Suppressor macrophage treated with lipopolysaccharide for 4 hours (primary cell): ENCODE measurements around the gene SMTN.
"Not testable (repeated sequence)": the region's sequence is repeated elsewhere in the genome, so short reads cannot be mapped to it uniquely, and the experiment has no call there.

Experiments used
- DNase-seq: peaks from one replicate; pipeline ENCODE4 v3.0.0-alpha.2; 2020

Gene SMTN

DNA sequence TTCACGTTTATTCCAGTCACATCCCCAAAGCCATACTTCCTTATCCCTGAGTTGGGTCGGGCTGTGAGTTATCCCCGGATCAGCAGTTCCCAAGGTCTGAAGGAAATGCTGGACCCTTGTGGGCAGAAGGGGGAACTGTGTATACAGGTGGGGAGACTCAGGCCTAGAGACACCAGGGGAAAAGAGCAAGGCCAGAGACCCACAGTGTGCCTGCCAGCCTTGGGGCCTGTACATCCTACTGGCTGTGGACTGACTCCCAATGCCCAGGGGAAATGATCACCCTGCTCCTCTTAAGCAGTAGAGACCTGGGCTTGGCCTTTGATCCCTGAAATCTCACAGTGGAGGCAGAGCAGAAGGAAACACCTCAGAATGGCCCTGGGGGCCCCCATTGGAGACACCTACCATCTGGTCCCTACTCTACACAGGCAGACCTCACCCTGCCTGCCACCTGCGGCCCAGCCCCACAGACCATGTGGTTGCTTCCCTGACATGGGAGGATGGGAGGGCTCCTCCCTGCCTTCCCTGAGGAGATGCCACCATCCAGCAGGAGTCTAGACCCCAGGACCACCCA lies 25.0 kb downstream of the SMTN start:
- no peak for DNase-seq

DNA sequence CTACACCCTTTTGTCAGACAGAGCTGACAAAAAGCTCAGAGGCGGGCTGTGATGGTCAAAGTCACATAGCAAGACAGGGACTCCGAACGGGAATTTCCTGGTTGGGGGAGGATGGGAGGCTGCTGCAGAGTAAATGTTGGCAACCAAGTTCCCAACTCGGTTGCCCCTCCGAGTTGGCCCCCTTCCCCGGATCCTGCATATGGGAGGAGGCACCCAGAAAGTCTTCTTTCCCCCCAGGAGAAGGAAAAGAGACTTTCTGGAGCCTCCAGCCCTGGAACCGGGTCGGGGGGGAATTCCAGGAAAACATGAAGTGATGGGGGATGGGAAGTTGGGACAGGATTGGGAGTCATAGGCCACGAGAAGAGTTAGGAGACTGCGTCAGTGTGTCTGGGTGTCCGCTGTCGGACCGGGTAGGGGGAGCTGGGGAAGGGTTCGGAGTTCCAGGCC lies 25.6 kb downstream of the SMTN start:
- no peak for DNase-seq

DNA sequence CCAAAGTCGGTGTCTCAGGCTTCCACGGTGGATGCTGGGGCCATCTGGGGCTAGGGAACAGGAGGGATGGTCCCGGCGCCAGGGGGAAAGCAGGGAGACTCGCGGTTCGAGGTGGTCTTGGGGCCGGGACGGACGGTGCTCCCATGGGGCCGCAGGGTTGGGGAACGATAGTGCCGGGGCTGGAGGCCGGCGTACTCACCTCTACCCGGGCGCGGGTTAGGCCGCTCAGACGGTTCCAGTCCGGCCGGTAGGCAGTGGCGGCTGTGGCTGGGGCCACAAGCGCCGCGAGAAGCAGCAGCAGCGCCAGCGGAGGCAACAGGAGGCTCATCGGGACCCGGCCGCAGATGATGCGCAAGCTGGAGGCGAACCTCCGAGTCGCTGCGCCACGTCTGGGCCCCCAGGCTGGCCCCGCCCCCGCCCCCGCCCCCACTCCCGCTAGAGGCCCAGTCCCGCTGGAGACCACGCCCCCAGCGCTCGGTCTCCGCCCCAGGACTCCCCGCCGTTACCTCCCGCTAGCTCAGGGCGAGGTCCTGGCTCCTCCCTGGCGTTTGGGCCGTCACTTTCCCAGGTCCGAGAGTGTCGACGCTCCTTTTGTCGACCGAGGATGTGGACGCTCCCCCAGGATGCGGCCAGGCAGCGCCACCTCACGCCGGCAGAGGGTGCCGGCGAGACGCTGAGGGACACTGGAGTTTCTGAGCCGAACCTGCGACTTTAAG lies 26.2 kb downstream of the SMTN start, which contains the start of gene SELENOM:
SELENOM (minus strand) TSS at position 391 of the 716 bp plus-strand sequence; CDS start at position 328, 63 bp downstream.
- DNase-seq: peak; percentile 97

DNA sequence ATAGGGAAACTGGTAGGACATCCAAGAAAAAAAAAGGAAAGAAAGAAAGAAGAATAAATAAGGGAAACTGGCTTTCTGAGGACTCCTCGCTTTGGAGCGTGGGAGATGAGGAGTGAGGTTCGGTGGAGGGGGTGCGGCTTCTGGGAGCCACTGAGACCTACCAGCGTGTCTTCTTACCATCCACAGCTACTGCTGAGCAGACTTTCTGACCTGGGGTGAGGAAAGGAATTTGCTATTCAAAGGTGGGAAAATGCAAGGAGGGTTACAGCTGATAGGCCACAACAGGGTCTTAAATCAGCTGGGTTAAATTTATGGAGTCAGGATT lies 26.7 kb downstream of the SMTN start:
- DNase-seq: no peak

DNA sequence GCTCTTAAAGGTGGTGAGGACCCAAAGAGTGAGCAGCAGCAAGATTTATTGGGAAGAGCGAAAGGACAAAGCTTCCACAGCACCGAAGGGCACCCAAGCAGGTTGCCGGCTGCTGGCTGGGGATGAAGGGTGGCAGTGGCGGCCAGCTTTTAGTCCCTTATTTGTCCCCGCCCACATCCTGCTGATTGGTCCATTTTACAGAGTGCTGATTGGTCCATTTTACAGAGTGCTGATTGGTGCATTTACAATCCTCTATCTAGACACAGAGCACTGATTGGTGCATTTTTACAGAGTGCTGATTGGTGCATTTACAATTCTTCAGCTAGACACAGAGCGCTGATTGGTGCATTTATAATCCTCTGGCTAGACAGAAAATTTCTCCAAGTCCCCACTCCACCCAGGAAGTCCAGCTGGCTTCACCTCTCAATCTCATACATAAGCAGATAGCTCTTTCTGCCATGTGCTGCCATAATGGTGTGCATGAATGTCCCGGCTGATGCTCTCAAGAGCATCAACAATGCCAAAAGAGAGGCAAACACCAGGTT lies 31.5 kb downstream of the SMTN start:
- DNase-seq: not testable (repeated sequence)

DNA sequence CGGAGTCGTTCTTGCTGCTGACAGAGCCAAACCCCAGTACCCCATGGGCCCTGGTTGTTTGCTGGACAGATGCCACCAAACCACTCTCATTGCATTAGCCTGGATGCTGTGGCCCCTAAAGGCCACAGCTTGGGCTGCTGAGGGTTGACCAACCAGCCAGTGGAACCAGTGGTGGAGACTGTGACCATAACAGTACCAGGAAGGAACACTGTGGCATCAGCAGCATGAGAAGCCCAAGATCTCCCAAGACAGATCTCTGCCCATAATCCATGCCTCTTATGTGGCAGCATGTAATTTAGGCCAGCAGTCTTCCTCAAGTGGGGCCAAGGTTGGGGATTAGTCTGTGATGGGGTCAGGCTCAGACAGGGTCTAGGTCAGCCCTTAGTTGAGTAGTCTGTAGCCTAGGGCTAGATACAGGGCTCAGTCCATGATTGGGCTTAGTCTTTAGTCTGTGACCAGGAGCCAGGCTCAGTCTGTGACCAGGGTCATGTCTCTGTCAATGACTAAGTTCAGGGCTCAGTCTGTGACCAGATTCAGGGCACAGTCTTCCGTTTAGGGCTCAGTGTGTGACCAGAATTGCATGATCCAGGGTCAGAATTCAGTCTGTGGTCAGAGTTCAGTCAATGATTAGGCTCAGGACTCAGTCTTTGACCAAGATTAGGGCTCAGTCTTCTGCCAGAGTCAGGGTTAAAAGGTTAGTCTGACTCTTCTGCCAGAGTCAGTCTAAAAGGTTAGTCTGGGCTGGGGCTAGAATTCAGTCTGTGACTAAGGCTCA lies 37.1 kb downstream of the SMTN start:
- DNase-seq: no peak

DNA sequence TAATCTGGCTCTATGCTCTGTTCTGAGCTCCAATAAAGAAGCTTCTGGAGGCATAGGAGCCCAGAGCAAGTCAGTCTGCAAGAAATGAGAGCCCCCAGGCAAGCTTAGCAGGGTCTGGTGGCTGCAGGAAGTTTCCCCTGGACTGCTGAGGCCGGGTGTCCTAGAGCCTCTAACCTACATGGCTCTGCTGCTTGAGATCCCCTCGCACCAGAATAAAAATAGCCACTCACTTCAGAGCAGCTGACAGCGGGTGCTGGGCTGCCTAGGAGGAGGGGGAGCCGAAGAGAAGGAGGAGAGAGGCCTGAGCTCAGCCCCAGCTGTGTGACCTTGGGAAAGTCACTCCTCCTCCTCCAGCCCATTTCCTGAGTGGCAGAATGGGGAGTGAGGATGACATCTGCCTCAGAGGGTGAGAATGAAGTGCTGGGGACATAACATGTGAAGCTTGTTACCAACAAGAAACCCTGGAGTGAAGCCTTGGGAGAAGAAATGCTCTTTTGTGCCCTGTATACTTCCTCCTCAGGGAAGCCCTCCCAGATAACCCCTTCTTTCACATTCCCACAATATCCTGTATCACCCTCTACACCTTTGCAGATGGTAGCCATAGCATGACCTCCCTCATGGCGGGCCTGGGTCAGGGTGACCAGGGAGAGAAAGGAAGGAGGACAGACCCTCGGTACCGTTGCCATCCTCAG lies 38.1 kb downstream of the SMTN start:
- no peak for DNase-seq

DNA sequence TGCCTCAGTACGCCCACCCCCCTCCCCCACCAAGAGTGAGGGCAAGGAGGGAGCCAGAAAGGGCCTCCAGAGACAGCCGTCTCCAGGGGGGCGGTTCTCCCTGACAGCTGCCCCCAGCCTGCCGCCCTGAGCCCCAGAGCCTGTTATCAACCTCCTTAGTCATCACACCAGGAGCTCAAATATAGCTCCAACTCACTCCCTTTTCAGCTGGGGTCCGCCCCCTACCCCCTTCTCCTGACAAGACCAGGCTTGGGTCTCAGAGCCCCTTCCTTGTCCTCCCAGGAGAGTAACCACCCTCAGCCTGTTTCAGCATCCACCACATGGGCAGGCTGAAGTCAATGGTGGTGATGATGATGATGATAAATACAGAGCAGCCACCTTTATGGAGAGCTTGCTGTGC lies 39.1 kb downstream of the SMTN start:
- DNase-seq: no peak

DNA sequence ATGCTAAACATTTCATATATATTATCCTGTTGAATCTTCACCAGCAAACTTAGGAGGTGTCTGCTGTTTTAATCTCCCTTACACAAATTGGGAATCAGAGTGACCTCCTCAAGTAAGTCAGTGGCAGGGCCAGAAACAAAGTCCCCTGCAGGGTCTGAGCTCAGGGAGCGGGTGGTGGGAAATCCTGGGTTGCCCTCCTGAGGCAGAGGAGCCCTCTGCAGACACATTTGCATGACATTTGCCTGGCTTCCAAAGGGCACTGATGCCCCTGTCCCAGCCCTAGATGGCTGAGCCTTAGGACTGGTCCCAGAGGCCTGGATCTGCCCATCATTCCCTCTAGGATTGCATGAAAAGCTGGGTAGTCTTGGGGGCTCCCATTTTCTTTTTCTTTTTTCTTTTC lies 39.5 kb downstream of the SMTN start:
- DNase-seq: no peak

DNA sequence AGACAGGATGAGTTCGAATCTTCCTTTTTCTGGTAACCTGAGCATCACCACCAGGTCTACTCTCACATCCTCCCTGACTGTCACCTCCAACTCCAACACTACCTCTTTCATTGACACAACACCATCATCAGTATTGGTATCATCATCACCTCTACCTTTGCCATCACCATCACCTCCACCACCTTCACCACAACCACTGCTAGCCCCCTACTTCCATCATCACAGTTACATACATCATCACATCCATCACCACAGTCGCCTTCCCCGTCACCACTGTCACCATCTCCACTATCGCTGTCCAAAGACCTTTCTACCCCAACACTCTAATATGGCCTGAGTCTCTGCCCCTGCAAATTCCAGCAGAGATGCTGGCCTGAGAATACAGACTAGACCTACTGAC lies 40.3 kb downstream of the SMTN start:
- no peak for DNase-seq

DNA sequence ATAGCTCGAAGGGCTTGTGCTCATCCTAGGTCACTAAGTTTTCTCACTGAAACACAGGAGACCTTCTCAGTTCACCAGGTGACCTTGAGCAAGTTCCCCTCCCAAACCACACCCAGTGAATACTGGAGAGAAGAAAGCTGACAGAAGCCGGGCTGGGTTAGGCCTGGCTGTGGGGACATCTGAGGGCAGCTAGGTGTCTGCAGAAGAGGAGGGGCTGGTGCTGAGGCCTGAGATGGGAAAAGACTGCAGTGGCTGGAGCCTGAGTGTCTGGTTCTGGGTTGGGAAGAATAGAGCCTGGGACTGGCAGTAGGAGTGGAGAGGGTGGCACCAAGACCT lies 41.0 kb downstream of the SMTN start:
- DNase-seq: no peak

DNA sequence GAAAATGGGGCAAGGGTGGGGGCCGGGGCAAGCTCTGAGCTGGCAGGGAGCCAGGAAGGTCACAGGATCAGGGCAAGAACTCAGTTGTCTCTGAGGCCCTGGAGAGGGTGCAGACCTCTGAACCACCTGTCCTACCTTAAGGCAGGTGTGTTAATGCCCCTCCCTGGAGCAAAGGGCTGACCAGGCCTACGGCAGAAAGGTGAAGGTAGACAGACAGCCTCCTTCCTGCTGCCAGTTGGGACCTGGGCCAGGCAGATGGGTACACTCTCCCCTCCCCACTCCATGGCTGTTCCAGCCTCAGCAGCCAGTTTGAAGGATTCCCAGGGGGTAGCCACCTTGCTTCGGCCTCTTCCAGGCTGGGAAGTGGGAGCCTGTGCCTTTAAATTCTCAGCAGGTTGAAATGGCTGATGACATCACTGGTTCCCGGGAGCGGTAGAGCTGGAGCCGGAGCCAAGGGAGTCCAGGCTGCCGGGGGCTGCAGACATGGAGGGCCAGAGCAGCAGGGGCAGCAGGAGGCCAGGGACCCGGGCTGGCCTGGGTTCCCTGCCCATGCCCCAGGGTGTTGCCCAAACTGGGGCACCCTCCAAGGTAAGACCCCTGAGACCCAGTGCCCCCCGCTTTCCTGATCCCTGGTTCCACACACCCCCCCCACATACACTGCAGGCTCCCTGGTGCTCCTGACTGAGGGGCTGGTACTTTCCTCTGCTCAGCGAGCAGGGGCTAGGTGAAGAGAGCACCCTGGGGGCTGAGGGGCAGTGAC lies 41.6 kb downstream of the SMTN start, which contains the start of gene INPP5J:
INPP5J (plus strand) TSS at position 435 of the 760 bp plus-strand sequence; CDS start at position 484, 49 bp downstream.
- DNase-seq: no peak

DNA sequence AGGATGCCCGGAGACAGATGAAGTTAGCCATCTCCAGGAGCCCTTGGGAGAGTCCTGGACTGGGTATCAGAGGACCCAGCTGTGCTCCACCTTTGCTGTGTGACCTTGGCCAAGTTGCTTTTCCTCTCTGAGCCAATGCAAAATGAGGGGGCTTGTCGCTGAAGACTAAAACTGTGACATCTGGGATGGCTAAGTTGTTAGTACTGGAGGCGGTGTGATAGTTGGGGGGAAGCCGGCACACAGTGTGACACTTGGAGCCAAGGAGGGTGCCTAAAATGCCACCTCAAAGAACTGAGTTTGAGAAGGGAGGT lies 42.1 kb downstream of the SMTN start:
- no peak for DNase-seq

DNA sequence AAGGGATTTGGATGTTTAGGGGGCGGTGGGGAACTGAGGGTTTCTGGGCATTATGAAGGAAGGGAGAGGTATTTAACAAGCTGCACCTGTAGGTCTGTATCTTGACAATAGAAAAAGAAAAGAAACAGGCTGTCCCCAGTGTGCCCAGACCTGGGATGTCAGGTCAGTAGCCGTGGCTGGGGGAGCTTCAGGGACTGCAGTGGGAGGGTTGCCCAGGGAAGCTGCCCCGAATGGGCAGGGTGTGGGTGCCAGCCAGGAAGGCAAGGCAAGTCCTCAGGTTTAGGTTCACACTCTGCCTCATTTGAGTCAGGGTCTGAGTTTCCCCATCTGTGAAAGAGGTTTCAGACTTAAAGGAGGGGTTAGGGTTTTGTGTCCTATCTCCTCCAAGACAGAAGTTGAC lies 43.2 kb downstream of the SMTN start:
- no peak for DNase-seq

DNA sequence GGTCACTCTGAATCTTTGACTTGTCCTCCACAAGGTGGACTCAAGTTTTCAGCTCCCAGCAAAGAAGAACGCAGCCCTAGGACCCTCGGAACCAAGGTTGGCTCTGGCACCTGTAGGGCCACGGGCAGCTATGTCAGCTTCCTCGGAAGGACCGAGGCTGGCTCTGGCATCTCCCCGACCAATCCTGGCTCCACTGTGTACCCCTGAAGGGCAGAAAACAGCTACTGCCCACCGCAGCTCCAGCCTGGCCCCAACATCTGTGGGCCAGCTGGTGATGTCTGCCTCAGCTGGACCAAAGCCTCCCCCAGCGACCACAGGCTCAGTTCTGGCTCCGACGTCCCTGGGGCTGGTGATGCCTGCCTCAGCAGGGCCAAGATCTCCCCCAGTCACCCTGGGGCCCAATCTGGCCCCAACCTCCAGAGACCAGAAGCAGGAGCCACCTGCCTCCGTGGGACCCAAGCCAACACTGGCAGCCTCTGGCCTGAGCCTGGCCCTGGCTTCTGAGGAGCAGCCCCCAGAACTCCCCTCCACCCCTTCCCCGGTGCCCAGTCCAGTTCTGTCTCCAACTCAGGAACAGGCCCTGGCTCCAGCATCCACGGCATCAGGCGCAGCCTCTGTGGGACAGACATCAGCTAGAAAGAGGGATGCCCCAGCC lies 43.8 kb downstream of the SMTN start:
- no peak for DNase-seq

DNA sequence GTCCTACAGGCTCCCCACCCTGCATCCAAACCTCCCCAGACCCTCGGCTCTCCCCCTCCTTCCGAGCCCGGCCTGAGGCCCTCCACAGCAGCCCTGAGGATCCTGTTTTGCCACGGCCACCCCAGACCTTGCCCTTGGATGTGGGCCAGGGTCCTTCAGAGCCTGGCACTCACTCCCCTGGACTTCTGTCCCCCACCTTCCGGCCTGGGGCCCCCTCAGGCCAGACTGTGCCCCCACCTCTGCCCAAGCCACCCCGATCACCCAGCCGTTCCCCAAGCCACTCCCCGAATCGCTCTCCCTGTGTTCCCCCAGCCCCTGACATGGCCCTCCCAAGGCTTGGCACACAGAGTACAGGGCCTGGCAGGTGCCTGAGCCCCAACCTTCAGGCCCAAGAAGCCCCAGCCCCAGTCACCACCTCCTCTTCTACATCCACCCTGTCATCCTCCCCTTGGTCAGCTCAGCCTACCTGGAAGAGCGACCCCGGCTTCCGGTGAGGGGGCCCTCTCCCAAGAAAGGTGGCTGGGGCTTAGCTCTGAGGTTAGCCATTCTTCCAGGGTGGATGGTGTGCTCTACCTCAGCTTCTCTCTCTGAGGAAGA lies 44.5 kb downstream of the SMTN start:
- DNase-seq: no peak

DNA sequence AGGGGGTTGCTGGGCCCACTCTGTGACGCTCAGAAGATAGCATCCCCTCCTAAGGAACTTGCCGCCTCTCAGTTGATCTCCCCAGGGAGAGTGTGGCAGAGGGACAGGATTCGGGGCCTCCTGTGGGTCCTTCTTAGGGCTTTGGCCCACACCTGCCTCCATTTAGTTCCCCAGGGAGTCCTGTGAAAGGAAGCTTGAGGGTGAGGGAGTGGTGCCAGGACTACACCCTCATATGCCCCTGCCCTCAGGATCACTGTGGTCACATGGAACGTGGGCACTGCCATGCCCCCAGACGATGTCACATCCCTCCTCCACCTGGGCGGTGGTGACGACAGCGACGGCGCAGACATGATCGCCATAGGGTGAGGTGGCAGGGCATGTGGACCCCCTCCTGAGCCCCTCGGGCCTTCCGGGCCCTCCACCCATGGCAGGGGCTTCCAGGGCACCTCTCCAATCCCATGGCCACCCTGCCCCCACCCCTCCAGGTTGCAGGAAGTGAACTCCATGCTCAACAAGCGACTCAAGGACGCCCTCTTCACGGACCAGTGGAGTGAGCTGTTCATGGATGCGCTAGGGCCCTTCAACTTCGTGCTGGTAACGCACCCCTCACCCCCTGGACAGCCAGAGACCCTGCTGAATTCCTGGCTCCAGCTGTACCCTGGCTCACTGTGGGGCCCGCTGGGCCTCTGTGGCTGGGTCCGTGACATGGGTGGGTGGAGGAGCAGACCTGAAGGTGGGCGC lies 45.2 kb downstream of the SMTN start:
- no peak for DNase-seq

DNA sequence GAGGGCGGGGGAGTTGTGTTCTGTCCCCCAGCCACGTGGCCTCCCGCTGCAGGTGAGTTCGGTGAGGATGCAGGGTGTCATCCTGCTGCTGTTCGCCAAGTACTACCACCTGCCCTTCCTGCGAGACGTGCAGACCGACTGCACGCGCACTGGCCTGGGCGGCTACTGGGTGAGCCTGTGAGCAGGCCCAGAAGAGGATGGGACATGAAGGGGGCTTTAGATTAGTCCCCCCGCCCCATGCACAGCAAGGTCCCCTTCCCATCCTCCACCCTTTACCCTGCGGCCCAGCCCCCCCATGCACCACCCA lies 45.7 kb downstream of the SMTN start:
- no peak for DNase-seq

DNA sequence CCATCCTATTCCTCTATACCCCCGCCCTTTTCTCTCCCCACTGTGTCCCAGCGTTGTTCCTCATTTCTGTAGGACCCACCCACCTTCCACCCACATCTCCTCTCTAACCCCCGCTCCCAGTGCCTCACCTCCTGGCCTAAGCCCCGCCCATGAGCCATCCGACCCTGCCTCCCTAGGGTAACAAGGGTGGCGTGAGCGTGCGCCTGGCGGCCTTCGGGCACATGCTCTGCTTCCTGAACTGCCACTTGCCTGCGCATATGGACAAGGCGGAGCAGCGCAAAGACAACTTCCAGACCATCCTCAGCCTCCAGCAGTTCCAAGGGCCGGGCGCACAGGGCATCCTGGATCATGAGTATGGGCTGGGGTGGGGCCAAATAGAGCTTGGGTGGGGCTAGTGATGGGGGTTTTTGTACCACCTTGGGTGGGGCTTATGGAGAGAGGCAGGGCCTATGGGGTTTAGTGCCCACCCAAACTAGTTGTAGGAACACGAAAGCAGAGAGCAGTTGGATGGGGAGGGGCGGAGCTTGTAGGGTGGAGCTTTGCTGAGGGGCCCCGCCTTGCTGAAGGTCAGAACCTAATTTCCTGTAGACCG lies 46.2 kb downstream of the SMTN start:
- no peak for DNase-seq

DNA sequence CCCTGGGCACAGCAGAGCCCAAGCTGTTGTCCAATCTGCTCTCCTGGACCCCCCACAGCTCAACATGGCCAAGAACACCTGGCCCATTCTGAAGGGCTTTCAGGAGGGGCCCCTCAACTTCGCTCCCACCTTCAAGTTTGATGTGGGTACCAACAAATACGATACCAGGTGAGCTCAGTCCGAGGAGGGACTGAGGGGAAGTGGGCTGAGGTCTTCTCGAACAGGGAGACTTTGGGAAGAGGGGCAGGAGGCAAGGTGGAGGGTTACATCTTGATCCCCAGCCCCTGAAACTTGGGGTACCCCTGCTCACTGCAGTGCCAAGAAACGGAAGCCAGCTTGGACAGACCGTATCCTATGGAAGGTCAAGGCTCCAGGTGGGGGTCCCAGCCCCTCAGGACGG lies 47.0 kb downstream of the SMTN start:
- DNase-seq: no peak

DNA sequence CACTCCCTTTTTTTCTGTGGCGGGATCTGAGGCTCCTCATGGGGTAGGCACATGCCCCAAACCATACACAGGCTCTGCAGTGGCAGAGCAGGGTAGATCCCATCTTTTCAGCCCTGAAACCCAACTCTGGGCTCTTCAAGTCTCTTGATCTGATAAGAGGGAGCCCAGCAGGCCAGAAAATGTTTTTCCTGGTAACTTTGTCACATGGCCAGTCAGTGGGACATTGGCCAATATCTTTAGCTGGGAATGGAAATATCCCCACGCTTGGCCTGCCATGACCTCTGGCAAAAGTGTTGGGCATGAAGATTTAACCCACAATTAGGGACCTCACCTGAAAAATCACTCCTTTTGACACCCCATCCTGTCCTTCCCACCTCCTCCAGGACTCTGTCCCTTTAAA lies 49.8 kb downstream of the SMTN start:
- no peak for DNase-seq
